22Rv1 (cell line): ENCODE data around the gene FEM1C.

Experiments used
- H3K27ac ChIP-seq: fragments of 450-650 bp; 2 replicates; pipeline ENCODE4 v1.5.1; 2017
- ZFX ChIP-seq: fragments of 450-650 bp; IDR thresholded peaks from 2 replicates; pipeline ENCODE4 v1.6.1; 2017; ENCODE audit warnings: antibody characterized with exemption, borderline replicate concordance
- TF ChIP-seq, protein P1 (sequence below): fragments of 450-650 bp; IDR thresholded peaks from 2 replicates; pipeline ENCODE4 v1.5.1; 2017; ENCODE audit warnings: mild to moderate bottlenecking

The FEM1C gene

DNA sequence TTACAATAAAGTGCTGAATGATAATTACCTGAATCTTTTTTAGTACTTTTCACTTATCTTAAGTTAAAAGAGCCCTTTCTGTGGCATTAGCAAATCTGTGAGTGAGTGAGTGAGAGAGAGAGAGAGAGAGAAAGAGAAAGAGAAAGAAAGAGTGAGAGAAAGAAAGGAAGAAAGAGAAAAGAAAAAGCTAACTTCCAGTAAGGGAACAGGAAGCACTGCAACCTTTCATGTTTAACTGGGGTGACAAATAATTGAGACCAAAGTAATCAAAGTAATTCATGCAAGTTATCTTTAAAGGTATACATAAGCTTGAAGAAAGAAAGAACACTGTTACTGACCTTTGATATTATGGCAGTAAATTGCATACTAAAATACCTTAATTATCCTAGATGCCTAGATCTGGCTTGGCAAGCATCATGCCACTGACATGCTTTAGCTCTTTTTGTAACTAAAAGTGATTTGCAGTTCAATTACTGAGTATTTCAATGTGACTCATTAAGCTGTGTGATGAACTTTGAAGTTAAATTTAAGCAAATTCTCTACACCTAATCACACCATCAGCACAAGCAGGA lies 21.7 kb downstream of the FEM1C start:
- no peak overlapping the region for H3K27ac ChIP-seq
- TF ChIP-seq, protein P1, sequence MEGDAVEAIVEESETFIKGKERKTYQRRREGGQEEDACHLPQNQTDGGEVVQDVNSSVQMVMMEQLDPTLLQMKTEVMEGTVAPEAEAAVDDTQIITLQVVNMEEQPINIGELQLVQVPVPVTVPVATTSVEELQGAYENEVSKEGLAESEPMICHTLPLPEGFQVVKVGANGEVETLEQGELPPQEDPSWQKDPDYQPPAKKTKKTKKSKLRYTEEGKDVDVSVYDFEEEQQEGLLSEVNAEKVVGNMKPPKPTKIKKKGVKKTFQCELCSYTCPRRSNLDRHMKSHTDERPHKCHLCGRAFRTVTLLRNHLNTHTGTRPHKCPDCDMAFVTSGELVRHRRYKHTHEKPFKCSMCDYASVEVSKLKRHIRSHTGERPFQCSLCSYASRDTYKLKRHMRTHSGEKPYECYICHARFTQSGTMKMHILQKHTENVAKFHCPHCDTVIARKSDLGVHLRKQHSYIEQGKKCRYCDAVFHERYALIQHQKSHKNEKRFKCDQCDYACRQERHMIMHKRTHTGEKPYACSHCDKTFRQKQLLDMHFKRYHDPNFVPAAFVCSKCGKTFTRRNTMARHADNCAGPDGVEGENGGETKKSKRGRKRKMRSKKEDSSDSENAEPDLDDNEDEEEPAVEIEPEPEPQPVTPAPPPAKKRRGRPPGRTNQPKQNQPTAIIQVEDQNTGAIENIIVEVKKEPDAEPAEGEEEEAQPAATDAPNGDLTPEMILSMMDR = no peak
- no peak for TF ChIP-seq ZFX

GRCh38 chr5:115520191-115520590 lies 24.4 kb downstream of the FEM1C start:
- no peak for TF ChIP-seq ZFX
- TF ChIP-seq, protein P1 = no peak
- no peak overlapping the region for H3K27ac ChIP-seq

GRCh38 chr5:115516372-115516771 lies 28.2 kb downstream of the FEM1C start:
- no peak overlapping the region for H3K27ac ChIP-seq
- no peak for TF ChIP-seq ZFX
- TF ChIP-seq, protein P1 = no peak

GRCh38 chr5:115514220-115514619 lies 30.4 kb downstream of the FEM1C start:
- no peak overlapping the region for H3K27ac ChIP-seq
- no peak for TF ChIP-seq ZFX
- TF ChIP-seq, protein P1 = no peak

- TF ChIP-seq ZFX = no peak
- TF ChIP-seq, protein P1 = no peak
- no peak overlapping the region for H3K27ac ChIP-seq
Observed at GRCh38 chr5:115511632-115512031, 32.9 kb downstream of the FEM1C start.

- H3K27ac ChIP-seq = no peak overlapping the region
- TF ChIP-seq ZFX = no peak
- TF ChIP-seq, protein P1 = no peak
Observed at GRCh38 chr5:115510145-115510645, 34.4 kb downstream of the FEM1C start.

GRCh38 chr5:115509547-115509946 lies 35.0 kb downstream of the FEM1C start:
- no peak for TF ChIP-seq ZFX
- TF ChIP-seq, protein P1 = no peak
- no peak overlapping the region for H3K27ac ChIP-seq
